Endothelial cell of umbilical vein (primary cell): ENCODE measurements around the gene SLC24A3. TPM values are rescaled to one million over a fixed set of nuclear protein-coding genes. Genes with fewer than 3 reads are reported as not detected.

Experiments
- BruUV-seq: library from RNA; stranded (reverse); fragments of 400-500 nt; replicated peaks from 2 replicates; lab custom pipeline; 2021; lab: Mats Ljungman, UMichigan
- CTCF ChIA-PET: fragments of 300-600, 350-600 bp; sonication (Branson Sonifier 250); formaldehyde crosslinking; loops from one replicate; lab custom pipeline; 2021; ENCODE audit warnings: antibody characterized with exemption, inconsistent platforms; lab: Charles Lee
- POLR2A ChIA-PET: fragments of 300-600, 350-600 bp; sonication (Branson Sonifier 250); formaldehyde crosslinking; loops from one replicate; lab custom pipeline; 2021; ENCODE audit warnings: antibody characterized with exemption, inconsistent platforms; lab: Charles Lee
- DNase-seq: peaks from one replicate; pipeline ENCODE4 v3.0.0-alpha.2; 2011; ENCODE audit warnings: low read depth, low spot score
- FAIRE-seq: peaks from 2 replicates; lab custom pipeline; 2011; peaks lifted over from hg19 to GRCh38; lab: Jason Lieb, UNC
- H2AFZ ChIP-seq: 2 replicates; pipeline ENCODE4 v1.6.0; 2012; ENCODE audit warnings: low read depth, low read length, control low read depth, inconsistent platforms
- H3K27ac ChIP-seq: 2 replicates; pipeline ENCODE4 v1.5.1; 2011; ENCODE audit warnings: low read depth, mild to moderate bottlenecking, control low read depth, low read length, moderate library complexity; ENCODE audit not compliant: insufficient read depth
- H3K27me3 ChIP-seq, 2 experiments: 2 replicates each; pipeline versions ENCODE4 v1.6.0 to v1.6.1; 2011; ENCODE audit warnings: low read length in 2 of 2, mixed read lengths in 1 of 2; ENCODE audit not compliant: control insufficient read depth in 2 of 2, insufficient read depth in 2 of 2
- H3K36me3 ChIP-seq, 2 experiments: 2 replicates in 1 of 2; 3 replicates in 1 of 2; pipeline ENCODE4 v1.5.1; 2011; ENCODE audit warnings: low read length in 2 of 2, mild to moderate bottlenecking in 1 of 2, moderate library complexity in 1 of 2; ENCODE audit not compliant: control insufficient read depth in 2 of 2, insufficient read depth in 2 of 2; ENCODE audit errors: extremely low read depth in 1 of 2
- H3K4me1 ChIP-seq: 3 replicates; pipeline ENCODE4 v1.5.1; 2011; ENCODE audit warnings: mild to moderate bottlenecking, low read length; ENCODE audit not compliant: control insufficient read depth, insufficient read depth; ENCODE audit errors: extremely low read depth
- H3K4me2 ChIP-seq: 2 replicates; pipeline ENCODE4 v1.6.1; 2011; ENCODE audit warnings: low read length, control low read depth, mixed read lengths; ENCODE audit not compliant: insufficient read depth
- H3K4me3 ChIP-seq, 3 experiments: fragments of 200-600 bp in 1 of 3; sonication (generic), shearing (Covaris generic) in 1 of 3; replicated peaks in 1 of 3; 2 replicates each; pipeline ENCODE4 v1.5.1; 2011 to 2016; ENCODE audit warnings: control low read depth in 3 of 3, low read length in 3 of 3, mild to moderate bottlenecking in 2 of 3, inconsistent platforms in 1 of 3, low read depth in 1 of 3, moderate library complexity in 1 of 3; ENCODE audit not compliant: insufficient read depth in 1 of 3
- H3K79me2 ChIP-seq: 2 replicates; pipeline ENCODE4 v1.6.0; 2012; ENCODE audit warnings: low read length, inconsistent platforms; ENCODE audit not compliant: control insufficient read depth, insufficient read depth
- H3K9ac ChIP-seq: replicated peaks from 2 replicates; pipeline ENCODE3; 2011; ENCODE audit warnings: low read length, control low read depth; ENCODE audit not compliant: insufficient read depth; ENCODE audit errors: extremely low read depth
- H3K9me1 ChIP-seq: replicated peaks from 3 replicates; pipeline ENCODE4 v1.6.0; 2011; ENCODE audit warnings: mild to moderate bottlenecking, low read length; ENCODE audit not compliant: control insufficient read depth, insufficient read depth; ENCODE audit errors: extremely low read depth
- H3K9me3 ChIP-seq: replicated peaks from 2 replicates; pipeline ENCODE4 v1.5.1; 2012; ENCODE audit warnings: low read length, inconsistent platforms; ENCODE audit not compliant: control insufficient read depth, insufficient read depth
- H4K20me1 ChIP-seq: replicated peaks from 2 replicates; pipeline ENCODE3; 2011; ENCODE audit warnings: mild to moderate bottlenecking, low read length; ENCODE audit not compliant: control insufficient read depth, insufficient read depth; ENCODE audit errors: extremely low read depth
- CTCF ChIP-seq, 2 donors: IDR thresholded peaks; 1 replicate in 1 of 2; 2 replicates in 1 of 2; pipeline ENCODE4 v1.5.1; 2011; ENCODE audit warnings: low read length in 2 of 2, mild to moderate bottlenecking in 2 of 2, moderate library complexity in 2 of 2, control low read depth in 1 of 2, inconsistent platforms in 1 of 2, low read depth in 1 of 2; ENCODE audit not compliant: insufficient read depth in 1 of 2; ENCODE audit errors: extremely low read depth in 1 of 2
- EZH2 ChIP-seq: IDR thresholded peaks from 2 replicates; pipeline ENCODE4 v1.6.1; 2012; ENCODE audit warnings: borderline replicate concordance, low read depth, mild to moderate bottlenecking, moderate library complexity, low read length, inconsistent platforms; ENCODE audit not compliant: severe bottlenecking
- FOS ChIP-seq: IDR thresholded peaks from 2 replicates; pipeline ENCODE4 v1.6.1; 2011; ENCODE audit warnings: mild to moderate bottlenecking, low read length, moderate library complexity, borderline replicate concordance; ENCODE audit not compliant: insufficient read depth
- GATA2 ChIP-seq: IDR thresholded peaks from 2 replicates; pipeline ENCODE4 v1.7.0; 2011; ENCODE audit warnings: low read depth, mild to moderate bottlenecking, moderate library complexity, mixed read lengths, low read length; ENCODE audit not compliant: insufficient read length, insufficient read depth
- JUN ChIP-seq: IDR thresholded peaks from 2 replicates; pipeline ENCODE4 v1.6.1; 2011; ENCODE audit warnings: borderline replicate concordance, low read depth; ENCODE audit not compliant: insufficient read length, insufficient read depth
- MAX ChIP-seq: IDR thresholded peaks from 2 replicates; pipeline ENCODE4 v1.6.1; 2011; ENCODE audit not compliant: insufficient read depth, insufficient read length
- MYC ChIP-seq: IDR thresholded peaks from one replicate; pipeline ENCODE4 v1.6.1; 2011; ENCODE audit warnings: mild to moderate bottlenecking, low read depth, low read length
- POLR2A ChIP-seq: IDR thresholded peaks from 2 replicates; pipeline ENCODE4 v1.6.1; 2012; ENCODE audit warnings: low read depth, mild to moderate bottlenecking, control low read depth, low read length
- POLR2AphosphoS5 ChIP-seq: IDR thresholded peaks from 2 replicates; pipeline ENCODE4 v1.6.1; 2012; ENCODE audit warnings: low read depth, mild to moderate bottlenecking, control low read depth, low read length, moderate library complexity; ENCODE audit not compliant: insufficient read depth
- dilution Hi-C: fragments of 300-500 bp; cut with MboI; formaldehyde crosslinking; loops from one replicate; pipeline ENCODE4 v1.15.0; 2019; ENCODE audit warnings: low sequenced_read_pairs; ENCODE audit not compliant: extremely low pct_ligation_motif_present
- intact Hi-C: fragments of 100-400 bp; cut with micrococcal nuclease; formaldehyde crosslinking; loops from one replicate; pipeline ENCODE4 v1.10.0; 2022
- polyA plus RNA-seq, 4 experiments: library from polyadenylated mRNA; depleted of rRNA in 3 of 4; stranded (reverse) in 3 of 4; unstranded in 1 of 4; fragments of >200 nt; gene quantifications; 2 replicates each; pipeline versions ENCODE4 v1.2.1 to v1.2.3, GENCODE V29; 2011 to 2012; ENCODE audit warnings: missing spikeins in 1 of 4
- total RNA-seq: library from RNA; stranded (reverse); gene quantifications from 2 replicates; pipeline ENCODE4 v1.2.3, GENCODE V29; 2021

SLC24A3 gene
- total and polyA plus RNA-seq, 2 donors (not counting 3 experiments of a cell fraction or from before 2014, with no cell fraction given) = not detected

- H3K4me2 ChIP-seq = no peak overlapping the region
- H3K79me2 ChIP-seq = no peaks in the 10 kb centered on the region
- H4K20me1 ChIP-seq = no peaks in the 10 kb centered on the region
- intact Hi-C loops (no loop called here), dilution Hi-C loops (no loop called here)
- H3K27me3 ChIP-seq = no peaks in the 10 kb centered on the region
- no peaks in the 10 kb centered on the region for H3K9me3 ChIP-seq
- no peaks in the 10 kb centered on the region for H3K36me3 ChIP-seq
- no TSS peak for BruUV-seq
- H2AFZ ChIP-seq = no peak overlapping the region
- no peak overlapping the region for H3K9ac ChIP-seq
- POLR2A ChIA-PET = no interaction called here
- TF ChIP-seq GATA2 (no peak), EZH2 (no peak), POLR2A (no peak), MYC (no peak), CTCF (IDR thresholded peaks at IDR 0.05; ENCODE audit: extremely low read depth in 1 of 2, insufficient read depth in 1 of 2, low read depth in 1 of 2, low read length in 2 of 2) (no peak), POLR2AphosphoS5 (no peak), MAX (no peak), JUN (no peak), FOS (no peak)
- no peaks in the 10 kb centered on the region for H3K9me1 ChIP-seq
- FAIRE-seq (no peak), DNase-seq (no peak)
- no peak overlapping the region for H3K4me3 ChIP-seq
- H3K27ac ChIP-seq = no peak overlapping the region
- no peaks in the 10 kb centered on the region for H3K4me1 ChIP-seq
- CTCF ChIA-PET = no interaction called here
These were observed 554.6 kb downstream of the SLC24A3 start for GRCh38 chr20:19767070-19767469.
